Lung (tissue), 12 donors: ENCODE results near the gene ATL2. TPM values are rescaled to one million over a fixed set of nuclear protein-coding genes. Genes with fewer than 3 reads are reported as not detected.

Experiments
- ATAC-seq: fragments of 200-7000 bp; cut with Tn5 transposase; one replicate; pipeline ENCODE4 v1.9.1; 2020; ENCODE audit warnings: moderate number of reproducible peaks; ENCODE audit not compliant: insufficient read depth, low FRiP score
- DNase-seq, 3 donors: peaks; one replicate each; pipeline ENCODE4 v3.0.0-alpha.2; 2013 to 2017
- H3K27ac ChIP-seq, 2 donors: one replicate each; pipeline ENCODE4 v1.5.1; 2013; ENCODE audit warnings: mild to moderate bottlenecking in 2 of 2, moderate library complexity in 2 of 2, control low read depth in 1 of 2, inconsistent platforms in 1 of 2, low read depth in 1 of 2, low read length in 1 of 2
- H3K27me3 ChIP-seq, 3 donors: one replicate each; pipeline ENCODE4 v1.5.1; 2013; ENCODE audit warnings: low read length in 2 of 3; ENCODE audit not compliant: control insufficient read depth in 3 of 3, insufficient read depth in 3 of 3
- H3K36me3 ChIP-seq, 4 donors: one replicate each; pipeline ENCODE4 v1.5.1; 2013; ENCODE audit warnings: low read length in 4 of 4, mild to moderate bottlenecking in 1 of 4, moderate library complexity in 1 of 4; ENCODE audit not compliant: control insufficient read depth in 4 of 4, insufficient read depth in 4 of 4
- H3K4me1 ChIP-seq, 5 donors: one replicate each; pipeline ENCODE4 v1.5.1; 2013; ENCODE audit warnings: low read length in 5 of 5, mild to moderate bottlenecking in 2 of 5, moderate library complexity in 1 of 5; ENCODE audit not compliant: control insufficient read depth in 5 of 5, insufficient read depth in 5 of 5
- H3K4me3 ChIP-seq: one replicate; pipeline ENCODE4 v1.5.1; 2013; ENCODE audit warnings: mild to moderate bottlenecking, control low read depth, moderate library complexity
- H3K9ac ChIP-seq, 2 donors: one replicate each; pipeline ENCODE4 v1.5.1; 2013; ENCODE audit warnings: low read length in 2 of 2, control low read depth in 1 of 2; ENCODE audit not compliant: insufficient read depth in 1 of 2
- H3K9me3 ChIP-seq, 4 donors: one replicate each; pipeline ENCODE4 v1.5.1; 2013; ENCODE audit warnings: low read length in 3 of 4, mild to moderate bottlenecking in 1 of 4, moderate library complexity in 1 of 4; ENCODE audit not compliant: control insufficient read depth in 4 of 4, insufficient read depth in 3 of 4
- WGBS, 2 donors: extraction: QIAGEN DNeasy Blood & Tissue Kit; methylation state at CpG; one replicate each; pipeline ENCODE4 v1.1.7; 2013; 5-methylcytosine and 5-hydroxymethylcytosine counted together
- polyA plus RNA-seq, 2 donors: library from polyadenylated mRNA; stranded (reverse); fragments of 200-250 nt; gene quantifications; one replicate each; pipeline ENCODE4 v1.2.1, GENCODE V29; 2013
- total RNA-seq, 2 donors: library from RNA; depleted of rRNA in 1 of 2; stranded (reverse); fragments of >200 nt in 1 of 2; gene quantifications; one replicate each; pipeline ENCODE4 v1.2.1, GENCODE V29; 2014 to 2021
- TF ChIP-seq, protein P1 (sequence below): IDR thresholded peaks from 2 replicates; pipeline ENCODE4 v1.5.1; 2012; ENCODE audit warnings: mild to moderate bottlenecking; ENCODE audit errors: control extremely low read depth, extremely low read depth
- donor health status: control.
- donor health status: control.
- donor health status: Bipolar disorder and iron deficiency.
- donor health status: healthy.
- donor health status: DM: yes; HTN: yes; CAD: no.

ATL2 gene
- total and polyA plus RNA-seq, 4 donors = 23.4 to 171 (median 40.2) TPM

DNA sequence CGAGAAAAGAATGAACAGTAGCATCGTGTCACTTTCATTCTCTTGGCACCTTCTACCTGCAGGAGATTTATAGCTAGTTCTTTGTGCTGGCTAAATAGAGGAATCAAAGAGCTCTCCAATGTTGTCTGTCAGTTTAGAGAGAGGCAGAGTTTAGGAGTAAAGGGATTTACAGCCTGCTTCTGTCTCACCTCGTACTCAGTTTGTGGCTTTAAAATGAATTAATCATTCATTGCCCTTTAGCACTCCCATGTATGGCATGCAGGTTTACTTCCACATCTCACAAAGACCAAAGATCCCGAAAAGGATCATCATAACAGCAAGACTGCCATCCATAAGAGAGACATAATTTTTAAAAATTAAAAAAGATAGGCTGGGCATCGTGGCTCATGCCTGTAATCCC, 42.4 kb upstream of the ATL2 start:
- no peak overlapping the region for H3K4me3 ChIP-seq
- no peak for DNase-seq
- no peak for ATAC-seq
- no peaks in the 10 kb centered on the region for H3K27me3 ChIP-seq
- 83 to 88% methylated on average over 5 of the region's 5 CpGs for WGBS, 2 donors
- no peaks in the 10 kb centered on the region for H3K9me3 ChIP-seq
- no peak overlapping the region for H3K9ac ChIP-seq
- H3K27ac ChIP-seq = no peak overlapping the region
- TF ChIP-seq, protein P1, sequence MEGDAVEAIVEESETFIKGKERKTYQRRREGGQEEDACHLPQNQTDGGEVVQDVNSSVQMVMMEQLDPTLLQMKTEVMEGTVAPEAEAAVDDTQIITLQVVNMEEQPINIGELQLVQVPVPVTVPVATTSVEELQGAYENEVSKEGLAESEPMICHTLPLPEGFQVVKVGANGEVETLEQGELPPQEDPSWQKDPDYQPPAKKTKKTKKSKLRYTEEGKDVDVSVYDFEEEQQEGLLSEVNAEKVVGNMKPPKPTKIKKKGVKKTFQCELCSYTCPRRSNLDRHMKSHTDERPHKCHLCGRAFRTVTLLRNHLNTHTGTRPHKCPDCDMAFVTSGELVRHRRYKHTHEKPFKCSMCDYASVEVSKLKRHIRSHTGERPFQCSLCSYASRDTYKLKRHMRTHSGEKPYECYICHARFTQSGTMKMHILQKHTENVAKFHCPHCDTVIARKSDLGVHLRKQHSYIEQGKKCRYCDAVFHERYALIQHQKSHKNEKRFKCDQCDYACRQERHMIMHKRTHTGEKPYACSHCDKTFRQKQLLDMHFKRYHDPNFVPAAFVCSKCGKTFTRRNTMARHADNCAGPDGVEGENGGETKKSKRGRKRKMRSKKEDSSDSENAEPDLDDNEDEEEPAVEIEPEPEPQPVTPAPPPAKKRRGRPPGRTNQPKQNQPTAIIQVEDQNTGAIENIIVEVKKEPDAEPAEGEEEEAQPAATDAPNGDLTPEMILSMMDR = no peak
- H3K36me3 ChIP-seq = no peaks in the 10 kb centered on the region
- H3K4me1 ChIP-seq = no peaks in the 10 kb centered on the region

DNA sequence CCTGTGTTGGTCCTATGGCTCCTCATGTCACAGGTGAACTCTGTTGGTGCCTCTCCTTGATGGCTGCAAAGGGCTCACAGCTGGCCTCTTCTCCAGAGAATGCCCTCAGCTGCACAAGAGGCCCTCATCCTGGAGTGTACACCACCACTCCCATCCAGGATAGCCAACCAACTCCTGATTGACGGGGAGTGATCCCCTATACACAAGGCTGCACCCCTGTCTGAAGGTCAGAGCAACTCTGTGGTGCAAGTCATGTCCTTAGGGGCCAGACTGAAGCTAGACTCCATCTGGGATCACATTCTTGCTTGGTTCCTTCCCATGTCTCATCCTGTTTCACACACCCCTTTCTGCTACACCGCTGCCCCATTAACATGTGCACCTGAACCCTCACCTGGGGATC, 41.7 kb upstream of the ATL2 start:
- H3K27ac ChIP-seq = no peak overlapping the region
- H3K9me3 ChIP-seq = no peaks in the 10 kb centered on the region
- no peak overlapping the region for H3K4me3 ChIP-seq
- H3K36me3 ChIP-seq = no peaks in the 10 kb centered on the region
- H3K4me1 ChIP-seq = no peaks in the 10 kb centered on the region
- WGBS, 2 donors = 92 to 100% methylated on average over 2 of the region's 2 CpGs
- no peaks in the 10 kb centered on the region for H3K27me3 ChIP-seq
- ATAC-seq (no peak), DNase-seq (no peak)
- H3K9ac ChIP-seq = no peak overlapping the region
- TF ChIP-seq, protein P1 = no peak

GRCh38 chr2:38417745-38418689, 40.9 kb upstream of the ATL2 start:
- DNase-seq = no peak
- Histone ChIP-seq H3K27me3 (no peaks in the 10 kb centered on the region), H3K4me1 (no peaks in the 10 kb centered on the region), H3K4me3 (no peak overlapping the region), H3K36me3 (no peaks in the 10 kb centered on the region), H3K27ac (no peak overlapping the region), H3K9ac (no peak overlapping the region), H3K9me3 (peaks cover 0 to 2% (median 0%) of the 10 kb centered on the region in 4 donors)
- ATAC-seq = no peak
- TF ChIP-seq, protein P1 = no peak
- WGBS, 2 donors = 79 to 82% methylated on average over 7 of the region's 7 CpGs
